Fibroblast of lung (primary cell): ENCODE measurements around the gene SCP2. TPM values are rescaled to one million over a fixed set of nuclear protein-coding genes. Genes with fewer than 3 reads are reported as not detected.

Experiments used
- DNase-seq, 2 donors: peaks; one replicate each; pipeline versions ENCODE4 v3.0.0 to v3.0.0-alpha.2; 2010; ENCODE audit warnings: low read depth in 2 of 2
- H2AFZ ChIP-seq: 2 replicates; pipeline ENCODE4 v1.5.1; 2012; ENCODE audit warnings: low read length, control low read depth, inconsistent platforms
- H3K27ac ChIP-seq: 2 replicates; pipeline ENCODE4 v1.5.1; 2011; ENCODE audit warnings: low read length, control low read depth; ENCODE audit not compliant: insufficient read depth
- H3K27me3 ChIP-seq: 2 replicates; pipeline ENCODE4 v1.5.1; 2011; ENCODE audit warnings: mild to moderate bottlenecking, low read length; ENCODE audit not compliant: control insufficient read depth, insufficient read depth
- H3K36me3 ChIP-seq: 2 replicates; pipeline ENCODE4 v1.5.1; 2011; ENCODE audit warnings: low read length; ENCODE audit not compliant: control insufficient read depth, insufficient read depth
- H3K4me1 ChIP-seq: 2 replicates; pipeline ENCODE4 v1.5.1; 2011; ENCODE audit warnings: low read length; ENCODE audit not compliant: control insufficient read depth, insufficient read depth; ENCODE audit errors: extremely low read depth
- H3K4me2 ChIP-seq: 2 replicates; pipeline ENCODE4 v1.5.1; 2011; ENCODE audit warnings: low read length, control low read depth; ENCODE audit not compliant: insufficient read depth; ENCODE audit errors: extremely low read depth
- H3K4me3 ChIP-seq, 4 experiments: fragments of 200-600 bp in 1 of 4; sonication (generic) in 1 of 4; replicated peaks in 1 of 4; 2 replicates each; pipeline ENCODE4 v1.5.1; 2011 to 2016; ENCODE audit warnings: low read length in 4 of 4, low read depth in 3 of 4, mild to moderate bottlenecking in 3 of 4, control low read depth in 2 of 4, inconsistent platforms in 1 of 4, mixed read lengths in 1 of 4; ENCODE audit not compliant: insufficient read depth in 1 of 4; ENCODE audit errors: control extremely low read depth in 1 of 4
- H3K79me2 ChIP-seq: 2 replicates; pipeline ENCODE4 v1.5.1; 2012; ENCODE audit warnings: mild to moderate bottlenecking, low read length, inconsistent platforms; ENCODE audit not compliant: control insufficient read depth, insufficient read depth
- H3K9ac ChIP-seq: 2 replicates; pipeline ENCODE4 v1.5.1; 2011; ENCODE audit warnings: mild to moderate bottlenecking, low read length, control low read depth; ENCODE audit not compliant: insufficient read depth
- H3K9me3 ChIP-seq: 2 replicates; pipeline ENCODE4 v1.5.1; 2012; ENCODE audit warnings: low read depth, low read length; ENCODE audit not compliant: control insufficient read depth, insufficient read depth
- H4K20me1 ChIP-seq: 2 replicates; pipeline ENCODE4 v1.5.1; 2011; ENCODE audit warnings: low read length; ENCODE audit not compliant: control insufficient read depth, insufficient read depth; ENCODE audit errors: extremely low read depth
- EZH2 ChIP-seq: IDR thresholded peaks from 2 replicates; pipeline ENCODE4 v1.5.1; 2012; ENCODE audit warnings: low read length, control low read depth, mild to moderate bottlenecking; ENCODE audit errors: missing control alignments
- polyA plus RNA-seq, 2 donors: library from polyadenylated mRNA; depleted of rRNA in 1 of 2; stranded (reverse) in 1 of 2; unstranded in 1 of 2; fragments of >200 nt; gene quantifications; 2 replicates each; pipeline ENCODE4 v1.2.1, GENCODE V29; 2011 to 2012; ENCODE audit warnings: missing spikeins in 1 of 2
- total RNA-seq: library from RNA; depleted of rRNA; stranded (reverse); fragments of >200 nt; gene quantifications from 2 replicates; pipeline ENCODE4 v1.2.1, GENCODE V29; 2014
- TF ChIP-seq, protein P1 (sequence below), 2 donors: IDR thresholded peaks in 1 of 2; conservative IDR thresholded peaks in 1 of 2; 1 replicate in 1 of 2; 2 replicates in 1 of 2; pipeline ENCODE4 v1.5.1; 2011 to 2012; ENCODE audit warnings: low read length in 2 of 2, control low read depth in 1 of 2, inconsistent platforms in 1 of 2, low read depth in 1 of 2, mild to moderate bottlenecking in 1 of 2

The SCP2 gene
- total and polyA plus RNA-seq, 2 donors (not counting 1 experiment from before 2014, with no cell fraction given) = 222 to 305 TPM

DNA sequence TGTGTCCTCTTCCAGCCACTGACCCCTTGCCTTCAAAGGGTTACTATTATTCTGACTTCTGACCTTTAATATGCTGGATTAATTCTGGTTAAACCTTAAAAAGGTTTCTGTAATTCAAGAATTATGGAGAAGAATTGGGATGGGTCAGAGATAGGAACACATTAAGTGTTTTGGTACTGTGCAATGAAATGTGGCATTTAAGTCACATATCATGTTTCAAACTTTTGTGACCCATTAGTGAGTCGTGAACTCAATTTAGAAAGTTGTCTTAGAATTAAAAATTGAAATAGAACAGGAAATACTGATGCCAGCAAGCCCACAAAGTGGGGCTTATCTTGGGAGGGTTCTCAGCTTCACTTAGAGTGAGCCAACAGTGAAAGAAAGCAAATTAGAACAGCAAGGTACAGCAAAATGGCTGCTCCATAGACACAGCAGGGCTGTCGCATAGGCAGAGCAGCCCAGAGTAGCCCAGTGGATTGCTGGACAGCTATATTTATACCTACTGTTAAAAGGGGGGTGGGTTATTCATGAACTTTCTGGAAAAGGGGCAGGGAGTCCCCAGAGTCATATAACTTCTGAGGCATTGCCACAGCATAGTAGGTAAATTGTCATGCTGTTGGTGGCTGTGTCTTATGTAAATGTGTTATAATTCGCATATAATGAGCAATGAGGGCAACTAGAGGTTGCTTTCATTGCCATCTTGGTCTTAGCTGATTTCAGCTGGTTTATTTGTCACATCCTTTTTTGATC lies 10.5 kb downstream of the SCP2 start:
- TF ChIP-seq EZH2 = no peak
- TF ChIP-seq, protein P1, sequence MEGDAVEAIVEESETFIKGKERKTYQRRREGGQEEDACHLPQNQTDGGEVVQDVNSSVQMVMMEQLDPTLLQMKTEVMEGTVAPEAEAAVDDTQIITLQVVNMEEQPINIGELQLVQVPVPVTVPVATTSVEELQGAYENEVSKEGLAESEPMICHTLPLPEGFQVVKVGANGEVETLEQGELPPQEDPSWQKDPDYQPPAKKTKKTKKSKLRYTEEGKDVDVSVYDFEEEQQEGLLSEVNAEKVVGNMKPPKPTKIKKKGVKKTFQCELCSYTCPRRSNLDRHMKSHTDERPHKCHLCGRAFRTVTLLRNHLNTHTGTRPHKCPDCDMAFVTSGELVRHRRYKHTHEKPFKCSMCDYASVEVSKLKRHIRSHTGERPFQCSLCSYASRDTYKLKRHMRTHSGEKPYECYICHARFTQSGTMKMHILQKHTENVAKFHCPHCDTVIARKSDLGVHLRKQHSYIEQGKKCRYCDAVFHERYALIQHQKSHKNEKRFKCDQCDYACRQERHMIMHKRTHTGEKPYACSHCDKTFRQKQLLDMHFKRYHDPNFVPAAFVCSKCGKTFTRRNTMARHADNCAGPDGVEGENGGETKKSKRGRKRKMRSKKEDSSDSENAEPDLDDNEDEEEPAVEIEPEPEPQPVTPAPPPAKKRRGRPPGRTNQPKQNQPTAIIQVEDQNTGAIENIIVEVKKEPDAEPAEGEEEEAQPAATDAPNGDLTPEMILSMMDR (conservative IDR thresholded peaks at IDR 0.05 in 1 of 2, IDR thresholded peaks at IDR 0.05 in 1 of 2; ENCODE audit: low read depth in 1 of 2, low read length in 2 of 2) = no peak
- Histone ChIP-seq H3K9ac (no peak overlapping the region), H3K36me3 (no peaks in the 10 kb centered on the region), H3K9me3 (no peaks in the 10 kb centered on the region), H3K4me3 (no peak overlapping the region), H3K79me2 (no peaks in the 10 kb centered on the region), H4K20me1 (no peaks in the 10 kb centered on the region), H2AFZ (no peak overlapping the region), H3K27ac (no peak overlapping the region), H3K4me2 (no peak overlapping the region), H3K27me3 (no peaks in the 10 kb centered on the region), H3K4me1 (no peaks in the 10 kb centered on the region)
- no peak for DNase-seq

DNA sequence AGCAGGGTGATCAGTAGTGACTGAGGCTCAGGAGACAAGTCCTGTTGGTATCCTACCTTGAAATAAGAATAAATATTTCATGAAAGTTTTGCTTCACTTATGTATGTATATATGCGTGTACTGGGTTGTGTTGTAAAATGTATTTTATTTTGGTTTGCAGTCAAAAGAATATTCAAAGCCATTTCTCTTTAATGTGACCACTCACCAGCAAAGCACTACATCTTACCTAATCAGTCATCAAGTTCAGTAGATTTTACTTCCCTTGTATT lies 11.0 kb downstream of the SCP2 start:
- Histone ChIP-seq H3K4me3 (no peak overlapping the region), H3K9ac (no peak overlapping the region), H3K79me2 (no peaks in the 10 kb centered on the region), H3K4me1 (no peaks in the 10 kb centered on the region), H4K20me1 (no peaks in the 10 kb centered on the region), H2AFZ (no peak overlapping the region), H3K4me2 (no peak overlapping the region), H3K36me3 (no peaks in the 10 kb centered on the region), H3K9me3 (no peaks in the 10 kb centered on the region), H3K27me3 (no peaks in the 10 kb centered on the region), H3K27ac (no peak overlapping the region)
- TF ChIP-seq, protein P1 (conservative IDR thresholded peaks at IDR 0.05 in 1 of 2, IDR thresholded peaks at IDR 0.05 in 1 of 2; ENCODE audit: low read depth in 1 of 2, low read length in 2 of 2) = no peak
- no peak for TF ChIP-seq EZH2
- no peak for DNase-seq

DNA sequence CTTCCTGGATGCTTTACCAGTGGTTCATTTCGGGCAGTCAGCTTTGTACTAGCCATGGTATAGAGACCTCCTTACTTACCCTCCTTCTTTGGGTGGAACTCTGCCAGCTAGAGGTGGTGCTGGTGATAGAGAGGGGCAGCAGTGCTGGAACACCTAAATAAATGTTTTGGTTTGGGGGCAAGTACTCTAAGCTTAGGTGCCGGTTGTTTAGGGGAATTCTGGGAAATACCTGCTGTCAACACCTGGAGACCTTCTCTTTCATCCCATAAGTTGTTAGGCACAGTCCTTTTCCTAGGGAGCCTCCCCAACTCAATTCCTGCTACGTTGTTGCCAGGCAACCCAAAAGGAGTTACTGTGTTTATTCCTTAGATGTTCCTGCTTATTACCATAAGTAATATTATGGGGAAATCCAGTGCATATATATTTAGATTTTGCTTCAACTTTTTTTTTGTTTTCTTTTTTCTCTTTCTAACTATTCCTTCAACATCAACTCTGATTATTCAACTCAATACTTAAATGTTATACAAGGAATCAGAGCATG lies 16.9 kb downstream of the SCP2 start:
- Histone ChIP-seq H3K27ac (no peak overlapping the region), H3K4me3 (no peak overlapping the region), H2AFZ (no peak overlapping the region), H3K9ac (no peak overlapping the region), H3K27me3 (no peaks in the 10 kb centered on the region), H3K4me2 (no peak overlapping the region), H3K4me1 (no peaks in the 10 kb centered on the region), H3K36me3 (no peaks in the 10 kb centered on the region), H3K79me2 (no peaks in the 10 kb centered on the region), H4K20me1 (no peaks in the 10 kb centered on the region), H3K9me3 (no peaks in the 10 kb centered on the region)
- no peak for DNase-seq
- TF ChIP-seq EZH2 = no peak
- TF ChIP-seq, protein P1 (conservative IDR thresholded peaks at IDR 0.05 in 1 of 2, IDR thresholded peaks at IDR 0.05 in 1 of 2; ENCODE audit: low read depth in 1 of 2, low read length in 2 of 2) = no peak
